ENCODE measurements around the gene BRD3OS. TPM values are rescaled to one million over a fixed set of nuclear protein-coding genes. Genes with fewer than 3 reads are reported as not detected.

The BRD3OS gene
- total and polyA plus RNA-seq, 2 of the 13 experiments (the other 11 are each of a cell fraction or from before 2014, with no cell fraction given): 4.9 to 5.7 TPM

DNA sequence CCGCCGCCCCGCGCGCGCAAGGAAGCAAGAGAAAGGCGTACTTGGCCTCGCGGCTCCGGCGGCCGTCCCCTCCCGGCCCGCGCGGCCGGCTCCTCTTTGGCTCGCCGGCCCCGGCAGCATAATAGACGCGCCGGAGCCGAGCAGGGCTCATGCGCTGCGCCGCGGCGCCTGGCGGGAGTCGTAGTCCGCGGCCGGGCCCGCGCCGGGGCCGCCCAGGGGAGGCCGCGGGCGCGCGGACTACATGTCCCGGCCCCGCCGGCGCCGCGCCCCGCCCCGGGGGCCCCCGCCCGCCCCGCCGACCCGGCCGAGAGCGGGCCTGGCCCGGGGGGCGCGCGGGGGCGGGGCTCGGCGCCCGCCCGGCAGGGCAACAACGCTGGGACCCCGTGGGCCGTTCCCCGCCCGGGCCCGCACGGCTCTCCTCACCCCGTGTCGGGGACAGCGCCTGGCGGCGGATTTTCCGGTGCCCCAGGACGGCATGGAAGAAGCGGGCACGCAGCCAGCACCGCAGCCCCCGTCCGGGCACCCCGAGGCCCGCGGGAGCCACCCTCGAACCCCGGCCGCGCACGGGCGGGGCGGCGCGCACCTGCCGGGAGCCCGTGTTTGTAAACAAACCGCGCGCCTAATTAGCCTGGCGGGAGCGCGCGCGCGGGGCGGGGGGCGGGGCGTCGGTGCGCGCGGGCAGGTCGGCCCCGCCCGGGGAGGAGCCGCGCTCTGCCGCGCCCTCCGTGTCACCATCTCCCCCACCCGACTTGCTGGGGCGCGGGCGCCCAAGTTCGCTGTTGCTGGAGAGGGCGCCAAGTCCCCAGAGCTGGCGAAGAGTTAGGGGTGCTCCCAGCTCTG lies 42.8 kb downstream of the BRD3OS start, which contains the start of gene BRD3 (continued):
- TF ChIP-seq, protein P1, sequence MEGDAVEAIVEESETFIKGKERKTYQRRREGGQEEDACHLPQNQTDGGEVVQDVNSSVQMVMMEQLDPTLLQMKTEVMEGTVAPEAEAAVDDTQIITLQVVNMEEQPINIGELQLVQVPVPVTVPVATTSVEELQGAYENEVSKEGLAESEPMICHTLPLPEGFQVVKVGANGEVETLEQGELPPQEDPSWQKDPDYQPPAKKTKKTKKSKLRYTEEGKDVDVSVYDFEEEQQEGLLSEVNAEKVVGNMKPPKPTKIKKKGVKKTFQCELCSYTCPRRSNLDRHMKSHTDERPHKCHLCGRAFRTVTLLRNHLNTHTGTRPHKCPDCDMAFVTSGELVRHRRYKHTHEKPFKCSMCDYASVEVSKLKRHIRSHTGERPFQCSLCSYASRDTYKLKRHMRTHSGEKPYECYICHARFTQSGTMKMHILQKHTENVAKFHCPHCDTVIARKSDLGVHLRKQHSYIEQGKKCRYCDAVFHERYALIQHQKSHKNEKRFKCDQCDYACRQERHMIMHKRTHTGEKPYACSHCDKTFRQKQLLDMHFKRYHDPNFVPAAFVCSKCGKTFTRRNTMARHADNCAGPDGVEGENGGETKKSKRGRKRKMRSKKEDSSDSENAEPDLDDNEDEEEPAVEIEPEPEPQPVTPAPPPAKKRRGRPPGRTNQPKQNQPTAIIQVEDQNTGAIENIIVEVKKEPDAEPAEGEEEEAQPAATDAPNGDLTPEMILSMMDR (CRISPR knock-in tag; IDR thresholded peaks at IDR 0.05): peak; percentile 49
- TF ChIP-seq ZFX (CRISPR knock-in tag; IDR thresholded peaks at IDR 0.05; ENCODE audit: low read depth) (peak; percentile 61), CHD4 (IDR thresholded peaks at IDR 0.05; ENCODE audit: borderline replicate concordance, low read length) (no peak), PAF1 (CRISPR knock-in tag; IDR thresholded peaks at IDR 0.05) (no peak), ZNF672 (CRISPR knock-in tag; IDR thresholded peaks at IDR 0.05) (no peak), ZMYM2 (CRISPR knock-in tag; IDR thresholded peaks at IDR 0.05) (no peak), ZNF180 (CRISPR knock-in tag; IDR thresholded peaks at IDR 0.05; ENCODE audit: borderline replicate concordance, low read depth) (no peak), SRSF9 (IDR thresholded peaks at IDR 0.05; ENCODE audit: borderline replicate concordance, insufficient read depth, low read depth, low read length, poor library complexity, severe bottlenecking) (no peak), RARG (CRISPR knock-in tag; IDR thresholded peaks at IDR 0.05; ENCODE audit: low read depth) (no peak), ZBTB42 (CRISPR knock-in tag; IDR thresholded peaks at IDR 0.05) (0 out of 2 replicates have a peak, but pooled peaks have one; percentile 39), RNF2 (conservative IDR thresholded peaks at IDR 0.05; ENCODE audit: low read depth) (0 out of 2 replicates have a peak, but pooled peaks have one; percentile 30), XBP1 (CRISPR knock-in tag; IDR thresholded peaks at IDR 0.05) (0 out of 2 replicates have a peak, but pooled peaks have one; percentile 42), MEIS2 (CRISPR knock-in tag; IDR thresholded peaks at IDR 0.05) (peak; percentile 62; the same call in 1 of the 2 replicates), DR1 (CRISPR knock-in tag; IDR thresholded peaks at IDR 0.05) (no peak), POLR2AphosphoS5 (IDR thresholded peaks at IDR 0.05; ENCODE audit: low read depth, low read length) (peak; percentile 54), THAP11 (CRISPR knock-in tag; IDR thresholded peaks at IDR 0.05) (peak; percentile 94), SKI (IDR thresholded peaks at IDR 0.05; ENCODE audit: partially characterized antibody) (peak; percentile 47), MIER2 (CRISPR knock-in tag; IDR thresholded peaks at IDR 0.05) (no peak), NRL (CRISPR knock-in tag; IDR thresholded peaks at IDR 0.05; ENCODE audit: borderline replicate concordance) (0 out of 2 replicates have a peak, but pooled peaks have one; percentile 18), GABPB1 (CRISPR knock-in tag; IDR thresholded peaks at IDR 0.05) (0 out of 2 replicates have a peak, but pooled peaks have one; percentile 22), FOXM1 (CRISPR knock-in tag; IDR thresholded peaks at IDR 0.05) (no peak), ZNF274 (CRISPR knock-in tag; IDR thresholded peaks at IDR 0.05) (0 out of 2 replicates have a peak, but pooled peaks have one; percentile 42), ZFY (CRISPR knock-in tag; IDR thresholded peaks at IDR 0.05) (peak; percentile 66), ZNF562 (CRISPR knock-in tag; IDR thresholded peaks at IDR 0.05; ENCODE audit: borderline replicate concordance) (no peak), ZNF678 (CRISPR knock-in tag; IDR thresholded peaks at IDR 0.05) (no peak), SRF (IDR thresholded peaks at IDR 0.05; ENCODE audit: low read depth, low read length) (no peak), POLR2G (IDR thresholded peaks at IDR 0.05; ENCODE audit: low read depth, low read length) (peak; percentile 73)
- TF ChIP-seq, protein P2, sequence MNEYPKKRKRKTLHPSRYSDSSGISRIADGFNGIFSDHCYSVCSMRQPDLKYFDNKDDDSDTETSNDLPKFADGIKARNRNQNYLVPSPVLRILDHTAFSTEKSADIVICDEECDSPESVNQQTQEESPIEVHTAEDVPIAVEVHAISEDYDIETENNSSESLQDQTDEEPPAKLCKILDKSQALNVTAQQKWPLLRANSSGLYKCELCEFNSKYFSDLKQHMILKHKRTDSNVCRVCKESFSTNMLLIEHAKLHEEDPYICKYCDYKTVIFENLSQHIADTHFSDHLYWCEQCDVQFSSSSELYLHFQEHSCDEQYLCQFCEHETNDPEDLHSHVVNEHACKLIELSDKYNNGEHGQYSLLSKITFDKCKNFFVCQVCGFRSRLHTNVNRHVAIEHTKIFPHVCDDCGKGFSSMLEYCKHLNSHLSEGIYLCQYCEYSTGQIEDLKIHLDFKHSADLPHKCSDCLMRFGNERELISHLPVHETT (CRISPR knock-in tag; conservative IDR thresholded peaks at IDR 0.05): 0 out of 2 replicates have a peak, but pooled peaks have one; percentile 17
